Myocyte (in vitro differentiated cells): Measurements from ENCODE around the gene TESMIN. TPM values are rescaled to one million over a fixed set of nuclear protein-coding genes. Genes with fewer than 3 reads are reported as not detected.

Experiments used
- DNase-seq: peaks from one replicate; pipeline ENCODE4 v3.0.0-alpha.2; 2012; ENCODE audit warnings: low read depth
- total RNA-seq: library from RNA; depleted of rRNA; stranded (reverse); fragments of >200 nt; gene quantifications from 2 replicates; pipeline ENCODE4 v1.2.3, GENCODE V29; 2014

The TESMIN gene
- total RNA-seq, 1 donor from 2014 or later = not detected

DNA sequence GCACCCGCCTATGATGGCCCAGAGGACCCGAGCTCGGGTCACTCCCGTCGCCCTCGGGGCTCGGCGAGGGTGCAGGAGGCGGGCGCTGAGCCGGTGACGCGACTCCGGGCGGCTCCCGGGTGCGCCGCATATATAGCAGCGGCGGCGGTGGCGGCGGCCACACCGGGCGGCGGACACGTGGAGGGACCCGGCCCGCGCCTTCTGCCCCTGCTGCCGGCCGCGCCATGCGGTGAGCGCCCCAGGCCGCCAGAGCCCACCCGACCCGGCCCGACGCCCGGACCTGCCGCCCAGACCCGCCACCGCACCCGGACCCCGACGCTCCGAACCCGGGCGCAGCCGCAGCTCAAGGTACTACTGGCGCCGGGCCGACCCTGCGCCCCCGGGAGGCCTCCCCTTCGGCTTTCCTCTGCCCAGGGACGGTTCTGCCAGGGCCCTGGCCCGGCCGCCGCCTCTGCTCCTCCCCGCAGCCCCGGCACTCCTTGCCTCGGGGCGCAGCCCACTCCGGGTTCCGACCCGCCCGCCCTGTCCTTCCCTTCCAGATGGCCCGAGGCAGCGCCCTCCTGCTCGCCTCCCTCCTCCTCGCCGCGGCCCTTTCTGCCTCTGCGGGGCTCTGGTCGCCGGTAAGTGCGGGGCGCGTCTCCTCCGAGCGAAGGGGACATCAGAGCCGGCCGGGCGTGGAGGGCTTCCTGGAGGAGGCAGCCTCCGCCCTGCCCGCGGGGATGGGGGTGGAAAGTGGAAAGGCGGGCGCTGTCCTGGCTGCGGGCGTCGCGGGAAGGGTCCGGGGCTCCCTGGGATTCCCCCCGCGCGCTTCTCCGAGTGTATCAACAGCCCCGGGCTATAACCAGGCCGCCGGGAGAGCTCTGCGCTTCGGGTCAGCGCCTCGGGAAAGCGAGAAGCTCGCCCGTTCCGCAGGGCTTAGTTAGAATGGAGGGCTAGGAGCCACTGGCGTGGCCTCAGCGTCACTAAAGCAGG lies 66.6 kb downstream of the TESMIN start, which contains the start of gene GAL:
GAL (plus strand) TSS at position 160 of the 972 bp plus-strand sequence; CDS start at position 540, 380 bp downstream.
- no peak for DNase-seq

DNA sequence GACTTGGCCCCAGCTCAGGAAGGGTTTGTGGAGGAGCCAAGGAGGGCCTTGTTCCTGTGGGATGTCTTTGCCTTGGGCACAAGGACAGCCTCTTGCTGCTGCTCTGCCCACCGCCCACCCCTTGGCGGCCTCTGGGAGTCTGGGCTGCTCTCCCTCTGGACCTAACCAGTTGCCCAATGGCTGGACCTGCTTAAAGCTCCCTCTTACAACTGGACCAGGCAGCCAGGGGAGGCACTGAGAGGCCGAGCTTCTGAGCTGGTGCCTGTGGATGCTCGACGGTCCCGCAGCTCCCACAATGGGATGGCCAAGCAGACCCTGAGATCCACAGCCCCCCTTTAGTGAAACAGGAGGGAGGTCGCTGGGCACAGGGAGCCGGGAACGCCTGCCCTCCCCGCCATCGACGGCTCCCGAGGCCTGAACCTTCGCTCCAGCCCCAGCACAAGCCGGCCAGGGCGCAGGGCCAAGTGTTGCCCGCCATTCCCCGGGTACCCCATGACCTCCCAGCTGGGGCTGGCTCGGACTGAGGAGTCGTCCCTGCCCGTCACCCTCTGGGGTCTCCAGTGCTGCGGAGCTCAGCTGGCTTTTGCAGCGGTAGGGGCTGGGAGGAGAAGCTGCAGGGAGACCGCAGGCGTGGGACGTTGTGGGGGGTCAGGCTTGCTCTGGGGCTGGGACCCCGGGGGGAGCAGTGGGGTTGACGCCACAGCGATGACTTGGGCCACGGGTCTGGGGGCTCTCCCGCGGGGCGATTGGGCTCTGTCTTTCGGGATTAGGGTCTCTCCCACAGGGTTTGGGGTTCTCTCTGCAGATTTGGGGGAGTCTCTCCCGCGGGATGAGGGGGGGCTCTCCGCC lies 67.6 kb downstream of the TESMIN start:
- no peak for DNase-seq

DNA sequence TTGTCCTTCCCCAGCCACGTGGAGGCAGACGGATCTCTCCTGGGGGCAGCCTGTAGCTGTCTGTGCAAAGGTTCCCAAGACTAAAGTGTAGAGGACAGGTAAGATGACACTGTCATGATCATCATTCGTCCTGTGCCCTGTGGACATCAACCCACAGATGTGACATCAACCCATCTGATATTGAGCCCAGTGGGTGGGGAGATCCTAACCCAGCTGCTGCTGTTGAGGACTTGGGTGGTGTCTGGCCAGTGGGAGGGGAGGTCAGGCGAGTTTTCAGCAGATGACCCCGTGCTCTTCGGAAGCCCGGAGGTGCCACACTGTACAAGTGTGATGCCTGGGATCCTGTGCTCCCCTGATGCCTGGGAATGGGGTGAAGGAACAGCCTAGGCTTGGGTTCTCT lies 68.2 kb downstream of the TESMIN start:
- DNase-seq = no peak

DNA sequence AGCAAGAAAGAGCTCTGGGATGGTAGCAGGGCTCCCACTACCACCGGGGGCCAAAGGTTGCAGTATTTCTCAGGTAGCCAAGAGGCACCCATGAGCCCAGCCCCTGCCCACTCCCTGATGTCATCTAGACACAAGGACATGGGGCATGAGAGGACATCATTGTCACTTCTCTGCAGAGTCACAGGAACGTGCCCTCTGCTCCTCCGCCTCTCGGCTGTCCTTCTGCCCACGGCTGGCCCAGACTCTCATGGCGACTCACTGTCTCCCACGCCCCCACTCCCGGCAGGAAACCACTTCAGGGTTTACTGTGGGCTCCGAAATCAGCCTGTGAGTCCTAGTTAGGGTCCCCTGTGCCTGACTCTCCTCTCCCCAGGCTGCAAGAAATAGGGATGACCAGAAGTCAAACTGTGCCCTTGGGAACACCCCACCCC lies 68.8 kb downstream of the TESMIN start:
- no peak for DNase-seq

DNA sequence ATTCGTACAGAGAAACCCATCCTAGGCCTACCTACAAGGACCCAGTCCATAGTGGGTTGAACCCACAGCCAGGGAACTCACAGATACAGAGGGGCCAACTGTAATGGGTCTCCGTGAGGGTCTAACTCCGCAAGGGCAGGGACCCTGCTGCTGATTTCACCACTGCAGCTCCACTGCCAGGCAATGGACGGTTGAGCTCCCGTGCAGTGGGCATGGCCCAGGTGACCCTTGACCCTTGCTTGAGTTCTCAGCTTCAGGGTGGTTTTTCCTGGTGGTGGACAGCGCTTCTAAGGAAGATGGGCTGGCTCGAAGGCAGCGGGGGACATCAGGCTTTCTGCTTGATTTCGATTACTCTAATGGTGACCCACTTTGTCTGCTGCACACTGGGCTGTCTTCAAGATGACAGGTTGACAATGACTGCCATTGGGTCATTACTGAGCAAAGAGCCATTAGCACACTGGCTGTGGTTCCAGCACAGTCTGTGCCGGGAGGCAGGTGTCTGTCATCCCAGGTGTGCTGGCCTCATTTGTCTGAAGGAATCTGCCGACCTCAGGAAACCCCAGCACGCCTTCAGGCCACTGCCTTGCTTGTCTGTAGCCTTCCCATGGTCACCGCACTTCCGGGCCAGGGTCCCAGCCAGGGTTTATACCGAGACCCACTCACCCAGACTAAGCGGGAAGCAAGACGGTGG lies 70.6 kb downstream of the TESMIN start:
- no peak for DNase-seq

DNA sequence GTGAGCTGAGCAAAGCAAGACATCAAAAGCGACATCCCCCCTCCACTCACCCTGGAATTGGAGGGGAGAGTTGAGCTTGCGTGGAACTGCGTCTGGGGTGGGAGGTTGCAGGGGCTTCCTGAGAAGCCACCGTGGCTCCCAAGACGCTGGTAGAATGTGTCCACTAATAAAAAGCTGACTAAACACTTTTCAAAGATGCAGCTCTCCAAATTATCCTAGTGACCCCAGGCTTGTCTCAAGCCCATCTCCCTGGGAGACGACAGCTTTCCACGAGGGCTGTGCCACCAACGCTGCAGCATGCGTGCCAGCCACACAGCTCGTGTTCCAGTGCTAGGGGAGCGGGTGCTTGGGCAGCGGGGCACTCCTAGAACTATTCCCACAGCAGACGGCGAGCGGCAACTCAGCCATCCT lies 73.3 kb downstream of the TESMIN start:
- DNase-seq = no peak

DNA sequence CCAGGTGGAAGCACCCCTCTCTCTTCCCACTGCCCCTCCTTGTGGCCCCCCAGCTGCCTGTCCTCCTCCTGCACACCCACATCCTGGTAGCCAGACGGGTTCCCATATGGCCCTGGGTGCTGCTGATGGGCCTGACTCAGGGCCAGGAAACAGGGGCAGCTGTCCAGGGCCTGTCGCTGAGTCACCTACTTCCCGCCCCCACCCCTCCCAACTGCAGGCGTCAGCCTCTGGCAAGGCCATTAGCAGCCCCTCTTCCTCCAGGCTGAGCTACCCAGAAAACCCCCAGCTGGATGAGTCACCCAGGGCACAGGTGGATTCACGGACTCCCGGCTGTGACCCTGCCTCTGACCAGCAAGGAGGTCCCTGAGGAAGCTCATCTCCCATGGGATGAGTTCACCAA lies 73.9 kb downstream of the TESMIN start:
- peak; percentile 92 for DNase-seq

DNA sequence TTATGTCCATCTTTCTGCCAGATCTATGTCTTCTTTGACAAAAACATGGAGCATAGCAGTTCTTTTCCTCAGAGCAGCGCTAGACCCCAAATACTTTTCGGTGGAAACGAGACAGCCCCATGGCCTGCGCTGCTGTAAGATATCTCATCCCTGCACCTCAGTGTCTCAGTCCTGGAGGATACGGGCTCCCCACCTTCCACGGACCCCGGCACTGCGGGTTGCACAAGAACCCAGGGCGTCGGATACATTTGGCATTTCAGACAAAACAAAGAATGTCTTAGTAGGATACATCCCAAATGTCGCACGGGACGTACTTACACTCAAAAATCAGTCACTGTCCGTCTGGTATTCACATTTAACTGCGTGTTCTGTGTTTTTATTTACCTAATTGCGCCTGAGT lies 76.9 kb downstream of the TESMIN start:
- no peak for DNase-seq

DNA sequence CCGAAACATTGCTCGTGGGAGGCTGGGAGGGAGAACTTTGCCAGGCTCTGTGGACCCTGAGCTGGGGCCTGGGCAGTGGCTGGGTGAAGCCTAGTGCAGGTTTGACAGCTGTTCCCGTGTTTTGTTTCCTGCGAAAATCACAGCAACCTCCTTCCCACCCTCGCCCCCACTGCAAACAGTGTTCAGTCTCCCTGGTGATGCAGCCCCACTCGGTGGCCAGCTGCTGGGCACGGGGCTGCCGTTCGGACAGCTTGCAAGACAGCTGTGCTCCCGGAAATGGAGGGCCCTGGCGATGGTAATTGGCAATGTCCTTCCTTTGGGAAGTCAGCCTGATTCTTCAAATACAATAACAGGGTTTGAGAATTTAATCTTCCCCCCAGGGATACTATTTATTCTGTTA lies 77.3 kb downstream of the TESMIN start:
- DNase-seq = no peak

DNA sequence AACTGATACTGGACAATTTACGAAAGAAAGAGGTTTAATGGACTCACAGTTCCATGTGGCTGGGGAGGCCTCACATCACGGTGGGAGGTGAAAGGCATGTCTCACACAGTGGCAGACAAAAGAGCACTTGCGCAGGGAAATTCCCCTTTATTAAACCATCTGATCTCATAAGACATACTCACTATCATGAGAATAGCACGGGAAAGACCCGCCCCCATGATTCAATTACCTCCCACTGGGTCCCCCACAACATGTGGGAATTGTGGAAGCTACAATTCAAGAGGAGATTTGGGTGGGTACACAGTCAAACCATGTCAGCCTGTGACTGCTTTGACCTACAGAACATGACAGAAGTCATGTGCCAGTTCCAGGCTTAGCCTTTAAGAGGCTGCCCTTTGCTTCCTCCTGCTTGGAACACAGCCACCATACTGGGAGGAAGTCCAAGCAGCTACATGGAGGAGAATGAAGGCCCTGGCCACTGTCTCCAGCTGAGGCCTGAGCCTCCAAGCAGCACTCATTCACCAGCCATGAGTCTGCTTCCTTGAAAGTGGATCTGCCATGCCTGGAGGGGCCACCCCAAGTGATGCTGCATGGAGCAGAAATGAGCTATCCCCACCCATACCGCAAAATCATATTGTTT lies 77.9 kb downstream of the TESMIN start:
- no peak for DNase-seq

DNA sequence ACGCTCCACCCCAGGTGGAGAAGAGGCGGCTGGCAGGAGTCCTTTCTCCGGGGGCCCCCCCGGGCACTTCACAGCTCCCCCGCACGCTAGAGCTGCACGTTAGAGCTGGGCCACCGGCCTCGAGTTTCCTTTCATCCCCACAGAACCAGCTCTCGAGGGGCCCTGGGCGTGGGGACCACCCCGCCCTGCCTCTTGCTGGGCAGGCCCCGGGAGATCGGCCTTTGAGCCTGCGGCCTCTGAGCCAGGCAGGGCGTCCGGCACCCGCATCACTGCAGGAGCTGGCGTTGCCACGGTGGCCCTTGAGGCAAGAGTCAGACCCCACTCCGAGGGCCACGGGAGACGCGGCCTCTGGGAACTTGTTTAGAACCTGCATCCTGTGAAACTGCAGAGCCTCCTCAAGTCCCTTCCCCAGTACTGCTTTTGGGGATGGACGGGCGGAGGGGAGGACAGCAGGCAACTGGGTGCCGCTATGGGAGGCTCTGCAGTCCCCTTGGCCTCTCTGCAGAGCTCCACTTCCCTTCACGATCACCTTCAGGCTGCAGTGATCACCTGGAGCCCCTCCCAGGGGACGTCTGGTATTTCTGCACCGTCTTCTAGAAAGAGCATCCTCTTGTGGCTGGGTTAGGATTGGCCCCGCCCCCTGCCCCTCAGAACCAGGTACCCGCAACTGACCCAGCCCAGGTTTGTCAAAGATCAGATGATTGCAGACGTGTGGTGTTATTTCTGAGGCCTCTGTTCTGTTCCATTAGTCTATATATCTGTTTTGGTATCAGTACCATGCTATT lies 80.9 kb downstream of the TESMIN start:
- no peak for DNase-seq

DNA sequence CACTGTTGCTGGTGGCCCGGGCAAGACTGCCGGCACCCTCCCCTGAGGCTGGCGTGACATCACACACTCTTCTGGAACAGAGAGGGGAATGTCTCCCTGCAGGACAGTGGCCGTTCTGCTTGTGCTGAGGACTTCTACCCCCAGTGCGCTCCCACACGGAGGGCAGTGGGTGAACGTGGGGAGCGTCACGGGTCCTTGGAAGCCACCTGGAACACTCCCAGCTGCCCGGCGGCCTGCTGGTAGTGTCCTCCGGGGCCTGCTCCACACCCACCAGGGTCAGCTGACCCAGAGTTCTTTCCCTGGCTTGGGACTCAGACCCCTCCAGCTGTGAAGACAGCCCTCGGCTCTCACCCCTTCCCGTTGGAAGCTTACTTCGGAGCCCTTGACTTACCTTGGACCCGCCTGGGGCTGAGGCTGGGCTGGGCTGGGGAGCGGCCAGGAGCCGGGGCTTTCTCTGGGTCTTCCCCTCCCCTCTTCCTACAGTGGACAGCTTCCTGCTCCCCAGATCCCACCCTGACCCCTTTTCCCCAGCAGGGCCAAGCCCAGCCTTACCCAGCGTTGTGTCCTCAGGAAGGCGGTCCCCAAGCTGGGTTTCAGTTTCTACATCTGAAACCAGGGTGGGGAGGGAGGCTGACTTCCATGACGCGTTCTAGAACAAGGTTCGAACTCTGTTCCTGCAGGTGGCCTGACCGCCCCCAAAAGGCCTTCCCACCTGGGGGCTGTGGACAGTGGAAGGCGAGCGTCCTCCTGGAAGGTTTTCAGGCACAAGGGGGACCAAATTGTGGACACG lies 81.8 kb downstream of the TESMIN start:
- DNase-seq = no peak

DNA sequence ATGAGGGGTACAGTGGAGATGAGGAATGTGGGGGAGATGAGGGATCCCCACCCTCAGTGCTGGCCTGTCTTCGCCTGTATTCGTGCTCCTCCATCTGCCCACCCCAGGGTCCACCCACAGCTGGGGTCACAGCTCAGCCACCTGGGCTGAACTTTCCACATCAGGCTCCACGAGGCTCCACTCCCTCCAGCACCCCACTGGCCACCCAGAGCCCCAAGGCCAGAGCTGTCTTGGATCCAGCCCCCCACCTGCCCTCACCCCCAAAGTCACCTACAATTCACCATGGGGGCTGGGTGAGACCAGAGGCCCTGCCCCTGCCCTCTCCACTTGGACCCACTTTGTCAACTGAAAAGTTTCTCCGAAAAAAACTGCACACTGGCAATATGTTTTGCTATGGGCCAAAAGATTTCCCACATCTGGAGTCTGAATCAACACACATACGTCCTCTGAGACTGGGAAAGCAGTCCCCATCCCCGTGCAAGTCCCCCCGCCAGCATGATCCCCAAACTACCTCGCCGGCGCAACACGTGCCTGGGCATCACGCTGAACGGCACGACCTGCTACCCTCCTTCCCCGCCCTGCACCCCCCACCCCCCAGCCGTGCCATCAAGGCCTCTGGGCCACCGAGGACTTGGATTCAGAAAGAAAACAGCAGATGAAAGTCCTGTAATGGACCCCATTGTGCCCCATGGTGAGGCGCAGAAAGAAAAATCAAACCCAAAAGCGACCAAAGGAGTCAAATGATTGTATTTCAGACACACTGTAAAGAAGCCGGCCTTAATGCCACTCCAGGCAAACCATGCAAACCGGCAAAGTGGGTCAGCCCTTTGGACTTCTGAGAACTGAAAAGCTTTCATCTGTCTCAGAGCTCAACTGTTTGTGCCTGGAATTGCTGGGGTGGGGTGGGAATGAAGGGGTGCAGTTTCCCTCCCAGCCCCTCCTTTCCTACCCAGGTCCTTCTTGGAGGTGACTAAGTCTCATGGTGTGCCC lies 83.5 kb downstream of the TESMIN start:
- DNase-seq = no peak

DNA sequence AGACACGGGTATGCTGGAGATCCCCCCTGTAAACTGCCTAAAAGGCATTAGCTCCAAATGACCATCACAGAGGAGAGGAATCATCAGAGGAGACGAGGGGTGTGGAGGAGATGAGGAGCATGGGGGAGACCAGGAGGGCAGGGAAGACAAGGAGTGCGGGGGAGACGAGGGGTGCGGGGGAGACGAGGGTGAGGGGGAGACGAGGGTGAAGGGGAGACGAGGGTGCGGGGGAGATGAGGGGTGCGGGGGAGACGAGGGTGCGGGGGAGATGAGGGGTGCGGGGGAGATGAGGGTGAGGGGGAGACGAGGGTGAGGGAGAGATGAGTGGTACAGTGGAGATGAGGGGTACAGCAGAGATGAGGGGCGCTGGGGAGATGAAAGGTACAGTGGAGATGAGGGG lies 84.5 kb downstream of the TESMIN start:
- no peak for DNase-seq

DNA sequence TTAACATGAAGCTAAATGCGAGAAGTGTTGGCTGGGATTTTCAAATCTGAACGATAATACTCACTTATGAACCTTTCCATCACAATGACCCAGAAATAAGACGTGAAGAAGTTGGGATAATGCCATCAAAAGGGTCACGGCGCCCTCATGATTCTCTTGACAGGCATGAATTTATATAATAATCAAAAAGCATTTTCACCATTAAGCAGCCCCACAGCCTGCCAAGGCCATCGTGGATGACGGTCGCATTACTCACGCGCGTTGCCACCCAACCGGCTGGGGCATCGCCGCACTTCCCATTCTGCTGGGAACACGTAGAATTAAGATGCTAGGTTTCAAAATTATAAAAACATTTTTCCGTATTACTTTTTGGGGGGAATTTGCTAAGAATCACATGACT lies 85.9 kb downstream of the TESMIN start:
- no peak for DNase-seq

DNA sequence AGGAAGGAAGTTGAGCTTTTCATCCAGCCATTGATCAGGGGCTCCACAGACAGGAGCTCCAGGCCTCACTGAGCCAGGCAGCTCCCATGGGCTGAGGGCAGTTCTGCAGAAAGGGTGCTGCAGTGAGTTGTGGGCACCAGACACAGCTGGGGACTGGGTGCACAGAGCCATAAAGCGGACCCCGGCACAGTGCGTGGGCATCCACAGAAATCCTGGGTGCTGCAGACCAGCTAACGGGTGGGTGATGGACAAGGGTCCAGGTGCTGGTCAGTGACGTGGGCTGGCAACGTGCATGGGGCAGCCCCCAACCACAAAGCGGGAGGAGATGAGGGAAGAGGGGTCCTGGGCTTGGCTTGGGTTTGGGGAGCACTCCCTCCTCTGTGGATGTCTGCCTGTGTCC lies 86.4 kb downstream of the TESMIN start:
- DNase-seq = no peak

DNA sequence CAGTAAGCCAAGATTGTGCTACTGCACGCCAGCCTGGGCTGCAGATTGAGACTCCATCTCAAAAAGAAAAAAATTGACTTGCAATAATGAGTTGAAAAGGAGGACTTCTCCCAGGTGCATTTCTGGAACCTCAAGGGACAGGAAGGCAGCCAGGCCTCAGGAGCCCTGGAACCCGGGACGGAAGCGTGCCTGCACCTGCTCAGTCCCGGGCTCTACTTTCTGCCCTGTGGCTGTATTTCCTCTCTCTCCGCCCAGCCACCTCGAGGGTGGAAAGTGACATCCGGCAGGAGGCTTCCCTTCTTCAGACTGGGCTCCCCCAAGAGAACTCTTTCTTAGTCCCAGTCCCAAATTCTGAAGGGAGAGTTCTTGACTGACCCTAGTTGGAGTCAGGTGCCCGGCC lies 87.2 kb downstream of the TESMIN start:
- no peak for DNase-seq

DNA sequence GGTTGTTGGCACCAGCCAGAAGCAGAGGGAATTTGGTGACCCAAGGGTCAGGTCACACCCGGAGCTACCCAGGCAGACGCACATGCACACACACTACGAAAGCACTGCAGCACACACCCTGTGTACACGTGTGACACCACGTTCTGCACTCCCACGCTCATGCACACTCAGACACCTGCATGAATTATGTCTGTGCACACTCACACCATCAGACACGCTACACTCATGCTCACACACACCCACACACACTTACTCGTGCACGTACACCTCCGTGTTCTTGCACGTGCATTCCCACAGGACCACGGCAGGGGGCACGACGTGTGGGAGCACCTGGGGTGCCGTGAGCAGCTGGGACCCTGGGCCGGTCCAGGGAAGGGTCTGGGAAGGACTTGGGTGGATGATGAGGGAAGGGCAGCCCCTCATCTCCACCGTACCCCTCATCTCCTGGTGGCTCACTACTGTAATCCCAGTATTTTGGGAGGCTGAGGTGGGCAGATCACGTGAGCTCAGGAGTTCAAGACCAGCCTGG lies 87.8 kb downstream of the TESMIN start:
- DNase-seq = no peak
